H1 (cell line): ENCODE results near the gene TBC1D2B. TPM values are rescaled to one million over a fixed set of nuclear protein-coding genes. Genes with fewer than 3 reads are reported as not detected.

Source experiments
- CTCF ChIA-PET: fragments of 300-600 bp; sonication (Branson Sonifier 250); formaldehyde crosslinking; loops from one replicate; lab custom pipeline; 2021; ENCODE audit not compliant: partially characterized antibody; lab: Charles Lee
- POLR2A ChIA-PET: fragments of 300-600 bp; sonication (Branson Sonifier 250); formaldehyde crosslinking; loops from one replicate; lab custom pipeline; 2021; ENCODE audit warnings: inconsistent platforms; ENCODE audit not compliant: partially characterized antibody; lab: Charles Lee
- DNase-seq, 2 experiments: peaks; one replicate each; pipeline versions ENCODE4 v3.0.0 to v3.0.0-alpha.2; 2010 to 2022; ENCODE audit warnings: low spot score in 2 of 2, low read depth in 1 of 2, mixed read lengths in 1 of 2
- FAIRE-seq: peaks from 2 replicates; lab custom pipeline; 2011; peaks lifted over from hg19 to GRCh38; lab: Jason Lieb, UNC
- H2AFZ ChIP-seq: 2 replicates; pipeline ENCODE4 v1.8.1; 2012; ENCODE audit warnings: low read length, inconsistent platforms
- H2AK5ac ChIP-seq: 2 replicates; pipeline ENCODE4 v1.6.1; 2013; ENCODE audit warnings: low read depth, low read length
- H2BK120ac ChIP-seq: replicated peaks from 2 replicates; pipeline ENCODE3; 2013; ENCODE audit warnings: low read depth, low read length, inconsistent platforms
- H2BK12ac ChIP-seq: 2 replicates; pipeline ENCODE4 v1.6.1; 2013; ENCODE audit warnings: low read depth, low read length
- H2BK15ac ChIP-seq: 2 replicates; pipeline ENCODE4 v1.6.1; 2013; ENCODE audit warnings: low read length
- H2BK20ac ChIP-seq: 2 replicates; pipeline ENCODE4 v1.6.1; 2013; ENCODE audit warnings: low read length
- H2BK5ac ChIP-seq: 2 replicates; pipeline ENCODE4 v1.6.1; 2013; ENCODE audit warnings: low read depth, low read length
- H3K14ac ChIP-seq: 2 replicates; pipeline ENCODE4 v1.6.1; 2013; ENCODE audit warnings: inconsistent platforms; ENCODE audit not compliant: insufficient read length
- H3K18ac ChIP-seq: 2 replicates; pipeline ENCODE4 v1.6.1; 2013; ENCODE audit warnings: low read length; ENCODE audit errors: extremely low read depth
- H3K23ac ChIP-seq: 2 replicates; pipeline ENCODE4 v1.6.1; 2013; ENCODE audit warnings: inconsistent platforms; ENCODE audit not compliant: insufficient read length
- H3K23me2 ChIP-seq: 2 replicates; pipeline ENCODE4 v1.6.1; 2013; ENCODE audit warnings: low read depth, low read length
- H3K27ac ChIP-seq: 2 replicates; pipeline ENCODE4 v1.6.1; 2011; ENCODE audit warnings: low read depth, low read length, inconsistent platforms
- H3K27me3 ChIP-seq, 4 experiments: replicated peaks in 1 of 4; 1 replicate in 1 of 4; 2 replicates in 3 of 4; pipeline versions ENCODE4 v1.6.1 to v1.8.1; 2011 to 2013; ENCODE audit warnings: low read length in 3 of 4, mild to moderate bottlenecking in 3 of 4, inconsistent platforms in 2 of 4, mixed read lengths in 2 of 4, moderate library complexity in 1 of 4; ENCODE audit not compliant: control insufficient read depth in 3 of 4, insufficient read depth in 3 of 4; ENCODE audit errors: extremely low read depth in 1 of 4
- H3K36me3 ChIP-seq, 4 experiments: 2 replicates each; pipeline versions ENCODE4 v1.6.1 to v1.8.1; 2011 to 2013; ENCODE audit warnings: mild to moderate bottlenecking in 4 of 4, low read length in 3 of 4, moderate library complexity in 2 of 4, control low read depth in 1 of 4, inconsistent platforms in 1 of 4; ENCODE audit not compliant: insufficient read depth in 4 of 4, control insufficient read depth in 2 of 4
- H3K4ac ChIP-seq: replicated peaks from 2 replicates; pipeline ENCODE3; 2013; ENCODE audit warnings: low read length, low read depth, mixed read lengths, inconsistent platforms; ENCODE audit not compliant: insufficient read length
- H3K4me1 ChIP-seq, 4 experiments: replicated peaks in 1 of 4; 1 replicate in 1 of 4; 2 replicates in 3 of 4; pipeline versions ENCODE4 v1.6.1 to v1.8.1; 2011 to 2013; ENCODE audit warnings: low read length in 3 of 4, inconsistent platforms in 2 of 4, mixed read lengths in 1 of 4; ENCODE audit not compliant: insufficient read depth in 4 of 4, control insufficient read depth in 3 of 4
- H3K4me2 ChIP-seq, 2 experiments: 2 replicates each; pipeline versions ENCODE4 v1.6.1 to v1.8.1; 2011 to 2013; ENCODE audit warnings: low read depth in 2 of 2, low read length in 2 of 2, control low read depth in 1 of 2, inconsistent platforms in 1 of 2, mild to moderate bottlenecking in 1 of 2; ENCODE audit not compliant: insufficient read depth in 1 of 2
- H3K4me3 ChIP-seq, 4 experiments: fragments of 200-600, 300-600 bp in 1 of 4; sonication (generic), shearing (Covaris generic), sonication (Bioruptor Twin) in 1 of 4; 2 replicates each; pipeline versions ENCODE4 v1.5.1 to v1.8.1; 2011 to 2016; ENCODE audit warnings: low read length in 4 of 4, low read depth in 3 of 4, control low read depth in 2 of 4, inconsistent platforms in 2 of 4, mild to moderate bottlenecking in 2 of 4, mixed read lengths in 1 of 4, moderate library complexity in 1 of 4; ENCODE audit not compliant: insufficient read depth in 2 of 4; ENCODE audit errors: extremely low read depth in 1 of 4
- H3K56ac ChIP-seq: replicated peaks from 2 replicates; pipeline ENCODE3; 2013; ENCODE audit warnings: low read depth, mild to moderate bottlenecking, mixed read lengths, low read length, inconsistent platforms; ENCODE audit not compliant: insufficient read length
- H3K79me1 ChIP-seq: 2 replicates; pipeline ENCODE4 v1.6.1; 2013; ENCODE audit warnings: low read depth, low read length, control low read depth
- H3K79me2 ChIP-seq, 2 experiments: 2 replicates each; pipeline versions ENCODE4 v1.6.1 to v1.8.1; 2012 to 2013; ENCODE audit warnings: low read length in 2 of 2, mild to moderate bottlenecking in 2 of 2, inconsistent platforms in 1 of 2; ENCODE audit not compliant: insufficient read depth in 2 of 2, control insufficient read depth in 1 of 2
- H3K9ac ChIP-seq, 4 experiments: replicated peaks in 1 of 4; 1 replicate in 1 of 4; 2 replicates in 3 of 4; pipeline versions ENCODE4 v1.6.1 to v1.8.1; 2011 to 2013; ENCODE audit warnings: low read depth in 3 of 4, low read length in 3 of 4, control low read depth in 2 of 4, mild to moderate bottlenecking in 2 of 4, moderate library complexity in 2 of 4, inconsistent platforms in 1 of 4; ENCODE audit errors: extremely low read depth in 1 of 4
- H3K9me3 ChIP-seq, 2 experiments: 2 replicates each; pipeline versions ENCODE4 v1.6.1 to v1.8.1; 2012 to 2013; ENCODE audit warnings: mild to moderate bottlenecking in 2 of 2, moderate library complexity in 2 of 2, control low read depth in 1 of 2, inconsistent platforms in 1 of 2, low read depth in 1 of 2, low read length in 1 of 2, mixed read lengths in 1 of 2; ENCODE audit not compliant: insufficient read depth in 2 of 2
- H4K20me1 ChIP-seq, 2 experiments: replicated peaks in 1 of 2; 2 replicates each; pipeline versions ENCODE3 to v1.8.1; 2011 to 2013; ENCODE audit warnings: inconsistent platforms in 2 of 2, low read length in 2 of 2, mild to moderate bottlenecking in 1 of 2; ENCODE audit not compliant: insufficient read depth in 2 of 2, control insufficient read depth in 1 of 2
- H4K5ac ChIP-seq: 2 replicates; pipeline ENCODE4 v1.6.1; 2013; ENCODE audit warnings: low read length, low read depth, mixed read lengths, inconsistent platforms; ENCODE audit not compliant: insufficient read length
- H4K8ac ChIP-seq: 2 replicates; pipeline ENCODE4 v1.8.0; 2013; ENCODE audit warnings: mild to moderate bottlenecking, moderate library complexity, low read length, inconsistent platforms; ENCODE audit not compliant: insufficient read depth; ENCODE audit errors: extremely low read depth
- H4K91ac ChIP-seq: replicated peaks from 2 replicates; pipeline ENCODE3; 2013; ENCODE audit warnings: low read length, mixed read lengths, inconsistent platforms; ENCODE audit not compliant: insufficient read length
- CHD2 ChIP-seq: IDR thresholded peaks from 2 replicates; pipeline ENCODE4 v1.6.1; 2012; ENCODE audit warnings: low read length, improper control_type of control experiment
- FOSL1 ChIP-seq: IDR thresholded peaks from 2 replicates; pipeline ENCODE4 v1.6.1; 2011; ENCODE audit warnings: mild to moderate bottlenecking, low read depth, low read length, moderate library complexity; ENCODE audit not compliant: insufficient read depth
- GABPA ChIP-seq: IDR thresholded peaks from 2 replicates; pipeline ENCODE4 v1.6.1; 2011; ENCODE audit warnings: mild to moderate bottlenecking, low read length, moderate library complexity, borderline replicate concordance; ENCODE audit not compliant: insufficient read depth
- JUN ChIP-seq: IDR thresholded peaks from 2 replicates; pipeline ENCODE4 v1.6.1; 2011; ENCODE audit warnings: low read depth, mild to moderate bottlenecking, improper control_type of control experiment, low read length
- KDM4A ChIP-seq: IDR thresholded peaks from one replicate; pipeline ENCODE4 v1.7.1; 2012; ENCODE audit warnings: low read depth, mild to moderate bottlenecking, moderate library complexity, low read length, inconsistent platforms; ENCODE audit not compliant: severe bottlenecking
- NANOG ChIP-seq: IDR thresholded peaks from 2 replicates; pipeline ENCODE4 v1.6.1; 2011; ENCODE audit warnings: low read length, low read depth, mild to moderate bottlenecking, inconsistent platforms; ENCODE audit not compliant: insufficient read depth, poor library complexity, severe bottlenecking
- POLR2AphosphoS5 ChIP-seq: IDR thresholded peaks from 2 replicates; pipeline ENCODE4 v1.6.1; 2011; ENCODE audit warnings: low read depth, low read length
- RBBP5 ChIP-seq: IDR thresholded peaks from 2 replicates; pipeline ENCODE4 v1.7.1; 2012; ENCODE audit warnings: low read depth, mild to moderate bottlenecking, inconsistent platforms, low read length, moderate library complexity, borderline replicate concordance
- RNF2 ChIP-seq: fragments of 200-900, 300-1000 bp; sonication (generic); IDR thresholded peaks from 2 replicates; pipeline ENCODE4 v1.7.1; 2016; ENCODE audit warnings: borderline replicate concordance, low read depth, mild to moderate bottlenecking, antibody characterized with exemption, low read length; ENCODE audit not compliant: poor library complexity, severe bottlenecking; ENCODE audit errors: missing control alignments
- RXRA ChIP-seq: IDR thresholded peaks from 2 replicates; pipeline ENCODE4 v1.6.1; 2011; ENCODE audit warnings: low read depth, mild to moderate bottlenecking, low read length, moderate library complexity; ENCODE audit not compliant: insufficient read depth
- SRF ChIP-seq: IDR thresholded peaks from 2 replicates; pipeline ENCODE4 v1.6.1; 2011; ENCODE audit warnings: mild to moderate bottlenecking, low read depth, low read length, moderate library complexity
- TAF1 ChIP-seq: IDR thresholded peaks from 2 replicates; pipeline ENCODE4 v1.6.1; 2011; ENCODE audit warnings: mild to moderate bottlenecking, low read depth, low read length
- YY1 ChIP-seq: IDR thresholded peaks from 2 replicates; pipeline ENCODE4 v1.6.1; 2011; ENCODE audit warnings: low read depth, mild to moderate bottlenecking, low read length
- WGBS, 2 experiments: shearing (Covaris generic) in 1 of 2; methylation state at CpG; one replicate each; pipeline versions ENCODE4 v1.1.6 to v1.1.7; 2013 to 2015; ENCODE audit warnings: low lambda C conversion rate in 2 of 2, mixed read lengths in 2 of 2, inconsistent platforms in 1 of 2, low coverage in 1 of 2, missing lambda C conversion rate in 1 of 2; ENCODE audit not compliant: insufficient replicate concordance in 2 of 2, insufficient coverage in 1 of 2, insufficient read length in 1 of 2; ENCODE audit errors: extremely low coverage in 1 of 2, missing lambda C conversion rate in 1 of 2; 5-methylcytosine and 5-hydroxymethylcytosine counted together
- polyA plus RNA-seq, 7 experiments: library from polyadenylated mRNA; depleted of rRNA in 3 of 7; stranded (reverse) in 5 of 7; unstranded in 2 of 7; fragments of >200 nt in 5 of 7; fragments of 200-250 nt in 2 of 7; gene quantifications; 1 replicate in 5 of 7; 2 replicates in 1 of 7; 4 replicates in 1 of 7; pipeline versions ENCODE4 v1.2.1 to v1.2.3, GENCODE V29; 2011 to 2013; ENCODE audit warnings: missing spikeins in 2 of 7, mixed read lengths in 2 of 7
- total RNA-seq: library from RNA; stranded (reverse); fragmentation: NEBNext Ultra II Directional; extraction: Animal tissue kit (Norgen Biotek cat#: 25700); gene quantifications from 2 replicates; pipeline ENCODE4 v1.2.1, GENCODE V29; 2021

TBC1D2B gene
- total and polyA plus RNA-seq, 2 of the 8 experiments (the other 6 are each of a cell fraction or from before 2014, with no cell fraction given) = 11.9 to 19.5 TPM

GRCh38 chr15:78004222-78004727 lies 73.2 kb downstream of the TBC1D2B start:
- H3K18ac ChIP-seq = no peak overlapping the region
- no peaks in the 10 kb centered on the region for H3K79me2 ChIP-seq
- no peak overlapping the region for H3K9ac ChIP-seq
- H3K36me3 ChIP-seq = peaks cover 0 to 8% (median 2%) of the 10 kb centered on the region in 4 experiments; a peak in 2 of 8 replicates
- H3K9me3 ChIP-seq = no peaks in the 10 kb centered on the region
- H3K56ac ChIP-seq = no peak overlapping the region
- H2BK15ac ChIP-seq = no peak overlapping the region
- FAIRE-seq (no peak), DNase-seq (no peak)
- H4K8ac ChIP-seq = no peak overlapping the region
- H3K4me3 ChIP-seq = no peak overlapping the region
- no peak overlapping the region for H4K91ac ChIP-seq
- peaks cover 0 to 4% (median 0%) of the 10 kb centered on the region in 4 experiments; a peak in 2 of 7 replicates for H3K4me1 ChIP-seq
- no peak overlapping the region for H2BK120ac ChIP-seq
- no peak overlapping the region for H3K4me2 ChIP-seq
- no peak overlapping the region for H2BK5ac ChIP-seq
- no peak overlapping the region for H3K14ac ChIP-seq
- no peak overlapping the region for H2BK12ac ChIP-seq
- no peak overlapping the region for H3K23ac ChIP-seq
- H4K20me1 ChIP-seq = peaks cover 5% of the 10 kb centered on the region in 2 experiments
- H3K23me2 ChIP-seq = no peaks in the 10 kb centered on the region
- WGBS, 2 experiments = 77% methylated on average over 9 of the region's 9 CpGs; no CpG with 5 or more reads in 1 of the 2 experiments
- H3K79me1 ChIP-seq = no peaks in the 10 kb centered on the region; the same call in 1 of the 2 replicates
- H2BK20ac ChIP-seq = no peak overlapping the region
- no peak overlapping the region for H2AFZ ChIP-seq
- no peaks in the 10 kb centered on the region for H3K27me3 ChIP-seq
- H3K27ac ChIP-seq = no peak overlapping the region
- H3K4ac ChIP-seq = no peak overlapping the region
- no peak overlapping the region for H4K5ac ChIP-seq
- POLR2A ChIA-PET = no interaction called here
- H2AK5ac ChIP-seq = no peak overlapping the region
- CTCF ChIA-PET = interaction anchor here (1.2 to 4.6 kb wide), 15 partner anchors 10 to 236 kb away, joined by 3 to 29 read pairs (median 5); no protein-coding TSS in a partner anchor
- TF ChIP-seq RNF2 (no peak), FOSL1 (no peak), POLR2AphosphoS5 (no peak), RBBP5 (no peak), TAF1 (no peak), CHD2 (no peak), JUN (no peak), RXRA (no peak), KDM4A (no peak), NANOG (no peak), GABPA (no peak), SRF (no peak), YY1 (no peak)
